Activated CD8-positive, alpha-beta memory T cell treated with anti-CD3 and anti-CD28 coated beads, Interleukin-2, amount 10 ng/mL, durations not matched to agents 7 days and 5 days (primary cell): ENCODE data around the gene EXOSC7. TPM values are rescaled to one million over a fixed set of nuclear protein-coding genes. Genes with fewer than 3 reads are reported as not detected.

ENCODE experiments used
- ATAC-seq: fragments of 150-1000 bp; cut with Tn5 transposase; one replicate; pipeline ENCODE4 v1.10.0; 2021; ENCODE audit warnings: moderate library complexity
- CTCF ChIA-PET: fragments of 350-600 bp; sonication (Branson Sonifier 250); formaldehyde crosslinking; loops from one replicate; lab custom pipeline; 2021; ENCODE audit warnings: antibody characterized with exemption; lab: Charles Lee
- DNase-seq: peaks from one replicate; pipeline ENCODE4 v3.0.0-alpha.2; 2020
- H3K27ac Mint-ChIP-seq: one replicate; pipeline ENCODE4 v1.8.0; 2021; ENCODE audit warnings: mild to moderate bottlenecking, mixed read lengths
- H3K27me3 Mint-ChIP-seq: one replicate; pipeline ENCODE4 v1.8.0; 2021; ENCODE audit warnings: mixed read lengths
- H3K36me3 Mint-ChIP-seq: one replicate; pipeline ENCODE4 v1.8.0; 2021; ENCODE audit warnings: mild to moderate bottlenecking, mixed read lengths
- H3K4me1 Mint-ChIP-seq: one replicate; pipeline ENCODE4 v1.8.0; 2021; ENCODE audit warnings: mixed read lengths
- H3K4me3 Mint-ChIP-seq: one replicate; pipeline ENCODE4 v1.8.0; 2021; ENCODE audit warnings: mild to moderate bottlenecking, moderate library complexity, mixed read lengths
- H3K9me3 Mint-ChIP-seq: one replicate; pipeline ENCODE4 v1.8.0; 2022; ENCODE audit warnings: low read depth, mixed read lengths
- total RNA-seq, 2 experiments: library from RNA; stranded (reverse); gene quantifications; one replicate each; pipeline ENCODE4 v1.2.3, GENCODE V29; 2021

The EXOSC7 gene
- total RNA-seq, 2 experiments from 2014 or later: 51.3 to 66.1 TPM

- H3K27me3 Mint-ChIP-seq: no peaks in the 10 kb centered on the region
- H3K4me3 Mint-ChIP-seq: no peak overlapping the region
- CTCF ChIA-PET: interaction anchor here (7.9 kb wide), 1 partner anchor 16 kb away, joined by 71 read pairs; no protein-coding TSS in a partner anchor
- no peak overlapping the region for H3K27ac Mint-ChIP-seq
- peaks cover 17% of the 10 kb centered on the region for H3K4me1 Mint-ChIP-seq
- no peaks in the 10 kb centered on the region for H3K36me3 Mint-ChIP-seq
- ATAC-seq (no peak), DNase-seq (no peak)
- no peaks in the 10 kb centered on the region for H3K9me3 Mint-ChIP-seq
These were observed 83.1 kb downstream of the EXOSC7 start for GRCh38 chr3:45059132-45059531.

GRCh38 chr3:45060165-45060892 is 84.3 kb downstream of the EXOSC7 start:
- Mint-ChIP-seq H3K4me3 (no peak overlapping the region), H3K9me3 (no peaks in the 10 kb centered on the region), H3K27me3 (no peaks in the 10 kb centered on the region), H3K36me3 (no peaks in the 10 kb centered on the region), H3K4me1 (peaks cover 21% of the 10 kb centered on the region), H3K27ac (no peak overlapping the region)
- CTCF ChIA-PET: interaction anchor here (1.0 to 1.2 kb wide), 2 partner anchors 58 to 150 kb away, joined by 3 to 5 read pairs; no protein-coding TSS in a partner anchor
- ATAC-seq (no peak), DNase-seq (no peak)

Other genes with a start within 250 kb of the EXOSC7 start
- gene ZNF501, start 246.6 kb upstream of the EXOSC7 start, total RNA-seq: 1 to 10 TPM; 1.1 to 2.5 TPM
- 10 to 100 TPM; 22.3 to 32.8 TPM for gene KIAA1143, start 214.6 kb upstream of the EXOSC7 start, total RNA-seq
- 10 to 100 TPM; 48.7 to 60.6 TPM for gene KIF15, start 214.4 kb upstream of the EXOSC7 start, total RNA-seq
- 1 to 10 TPM; 8.0 to 8.6 TPM for gene TMEM42, start 114.3 kb upstream of the EXOSC7 start, total RNA-seq
- not detected for gene TGM4, start 101.6 kb upstream of the EXOSC7 start, total RNA-seq
- 10 to 100 TPM; 54.0 to 54.9 TPM for gene ZDHHC3, start 70 bp upstream of the EXOSC7 start, total RNA-seq
- gene CLEC3B, start 50.1 kb downstream of the EXOSC7 start, total RNA-seq: not detected
- 1 to 10 TPM; 5.3 to 7.0 TPM for gene CDCP1, start 170.1 kb downstream of the EXOSC7 start, total RNA-seq